HEK293 (cell line): ENCODE results near the gene SLF2.

Experiments used
- CTCF ChIA-PET: fragments of 350-600 bp; formaldehyde crosslinking; extraction: SDS; loops from one replicate; lab custom pipeline; 2021; ENCODE audit warnings: antibody characterized with exemption; lab: Yijun Ruan, JAX
- POLR2A ChIA-PET: fragments of 300-600 bp; formaldehyde crosslinking; extraction: SDS; loops from one replicate; lab custom pipeline; 2020; ENCODE audit warnings: antibody characterized with exemption, inconsistent platforms; lab: Yijun Ruan, JAX
- H3K27ac ChIP-seq: fragments of 200-500 bp; sonication (Bioruptor generic); 2 replicates; pipeline ENCODE4 v1.5.1; 2014; ENCODE audit warnings: low read depth, low read length, control low read depth, inconsistent platforms; ENCODE audit errors: extremely low read depth
- H3K36me3 ChIP-seq, 2 experiments: fragments of 200-500 bp in 1 of 2; sonication (Bioruptor generic) in 1 of 2; 1 replicate in 1 of 2; 2 replicates in 1 of 2; pipeline ENCODE4 v1.5.1; 2014 to 2017; ENCODE audit warnings: inconsistent platforms in 2 of 2, low read length in 2 of 2; ENCODE audit not compliant: control insufficient read depth in 2 of 2, insufficient read depth in 1 of 2
- H3K4me1 ChIP-seq: fragments of 200-500 bp; sonication (Bioruptor generic); 2 replicates; pipeline ENCODE4 v1.5.1; 2014; ENCODE audit warnings: mild to moderate bottlenecking, low read length, inconsistent platforms; ENCODE audit not compliant: control insufficient read depth, insufficient read depth
- H3K4me3 ChIP-seq: 2 replicates; pipeline ENCODE4 v1.5.1; 2011; ENCODE audit warnings: low read depth, mild to moderate bottlenecking, control low read depth, low read length, moderate library complexity
- H3K9me3 ChIP-seq: fragments of 200-500 bp; sonication (Bioruptor generic); 2 replicates; pipeline ENCODE4 v1.5.1; 2014; ENCODE audit warnings: low read depth, low read length, inconsistent platforms; ENCODE audit not compliant: control insufficient read depth, insufficient read depth
- GLI4 ChIP-seq: fragments of 450-650 bp; formaldehyde crosslinking; IDR thresholded peaks from 2 replicates; pipeline ENCODE4 v1.5.1; 2016; ENCODE audit warnings: missing biosample characterization, missing genetic modification characterization
- KLF9 ChIP-seq: fragments of 450-650 bp; formaldehyde crosslinking; IDR thresholded peaks from 2 replicates; pipeline ENCODE4 v1.5.1; 2016; ENCODE audit warnings: missing biosample characterization, missing genetic modification characterization, low read depth
- OVOL3 ChIP-seq: fragments of 450-650 bp; formaldehyde crosslinking; IDR thresholded peaks from 2 replicates; pipeline ENCODE4 v1.5.1; 2016; ENCODE audit warnings: missing biosample characterization, missing genetic modification characterization
- ZNF138 ChIP-seq: fragments of 450-650 bp; formaldehyde crosslinking; IDR thresholded peaks from 2 replicates; pipeline ENCODE4 v1.5.1; 2016; ENCODE audit warnings: missing biosample characterization, missing genetic modification characterization, borderline replicate concordance
- ZNF221 ChIP-seq: fragments of 450-650 bp; formaldehyde crosslinking; IDR thresholded peaks from 2 replicates; pipeline ENCODE4 v1.5.1; 2017; ENCODE audit warnings: missing biosample characterization, missing genetic modification characterization, borderline replicate concordance
- ZNF391 ChIP-seq: fragments of 450-650 bp; formaldehyde crosslinking; IDR thresholded peaks from 2 replicates; pipeline ENCODE4 v1.5.1; 2016; ENCODE audit warnings: low read depth, missing biosample characterization, missing genetic modification characterization, borderline replicate concordance
- ZNF513 ChIP-seq: fragments of 450-650 bp; IDR thresholded peaks from 2 replicates; pipeline ENCODE4 v1.5.1; 2018; ENCODE audit warnings: missing biosample characterization, missing genetic modification characterization
- ZNF624 ChIP-seq: fragments of 450-650 bp; formaldehyde crosslinking; IDR thresholded peaks from 2 replicates; pipeline ENCODE4 v1.5.1; 2017; ENCODE audit warnings: missing biosample characterization, missing genetic modification characterization
- TF ChIP-seq, protein P1 (sequence below): fragments of 450-650 bp; formaldehyde crosslinking; IDR thresholded peaks from 2 replicates; pipeline ENCODE4 v1.5.1; 2016; ENCODE audit warnings: missing biosample characterization, missing genetic modification characterization
- TF ChIP-seq, protein P2 (sequence below): fragments of 450-650 bp; formaldehyde crosslinking; conservative IDR thresholded peaks from 2 replicates; pipeline ENCODE4 v1.5.1; 2016; ENCODE audit warnings: low read depth, missing biosample characterization, missing genetic modification characterization

Gene SLF2

DNA sequence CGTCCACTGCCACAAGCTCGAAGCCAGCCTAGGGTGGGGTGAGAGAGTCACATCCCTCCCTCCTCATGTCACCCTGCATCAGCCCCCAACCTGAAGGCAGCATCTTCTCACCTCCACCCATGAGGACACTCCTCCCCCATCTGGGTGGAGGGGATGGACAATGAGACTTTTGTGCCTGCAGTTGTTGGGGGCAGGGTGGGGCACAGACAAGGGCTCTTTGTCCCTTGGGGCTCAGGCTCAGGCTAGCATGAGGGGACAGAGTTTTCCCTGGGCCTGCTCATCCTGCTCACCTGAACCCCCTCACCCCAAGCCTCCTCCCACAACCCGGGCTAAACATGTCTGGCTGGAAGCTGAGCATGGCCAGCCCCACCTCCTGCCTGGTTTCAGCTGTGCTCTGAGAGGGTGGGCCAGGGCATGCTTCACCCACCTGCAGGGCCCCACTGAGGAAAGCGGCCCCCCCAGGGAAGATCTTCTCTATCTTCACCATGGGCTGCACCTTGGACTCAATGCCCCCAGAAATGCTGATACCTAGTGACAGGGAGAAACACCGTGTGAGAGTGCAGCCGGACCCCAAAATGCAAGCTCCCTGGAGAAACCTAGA, 96.2 kb downstream of the SLF2 start (continued):
- TF ChIP-seq ZNF138 (tag by site-specific recombination) (no peak), KLF9 (tag by site-specific recombination) (no peak), OVOL3 (tag by site-specific recombination) (no peak), ZNF221 (tag by site-specific recombination) (no peak), ZNF513 (no peak), ZNF624 (no peak), ZNF391 (no peak)
- TF ChIP-seq, protein P1, sequence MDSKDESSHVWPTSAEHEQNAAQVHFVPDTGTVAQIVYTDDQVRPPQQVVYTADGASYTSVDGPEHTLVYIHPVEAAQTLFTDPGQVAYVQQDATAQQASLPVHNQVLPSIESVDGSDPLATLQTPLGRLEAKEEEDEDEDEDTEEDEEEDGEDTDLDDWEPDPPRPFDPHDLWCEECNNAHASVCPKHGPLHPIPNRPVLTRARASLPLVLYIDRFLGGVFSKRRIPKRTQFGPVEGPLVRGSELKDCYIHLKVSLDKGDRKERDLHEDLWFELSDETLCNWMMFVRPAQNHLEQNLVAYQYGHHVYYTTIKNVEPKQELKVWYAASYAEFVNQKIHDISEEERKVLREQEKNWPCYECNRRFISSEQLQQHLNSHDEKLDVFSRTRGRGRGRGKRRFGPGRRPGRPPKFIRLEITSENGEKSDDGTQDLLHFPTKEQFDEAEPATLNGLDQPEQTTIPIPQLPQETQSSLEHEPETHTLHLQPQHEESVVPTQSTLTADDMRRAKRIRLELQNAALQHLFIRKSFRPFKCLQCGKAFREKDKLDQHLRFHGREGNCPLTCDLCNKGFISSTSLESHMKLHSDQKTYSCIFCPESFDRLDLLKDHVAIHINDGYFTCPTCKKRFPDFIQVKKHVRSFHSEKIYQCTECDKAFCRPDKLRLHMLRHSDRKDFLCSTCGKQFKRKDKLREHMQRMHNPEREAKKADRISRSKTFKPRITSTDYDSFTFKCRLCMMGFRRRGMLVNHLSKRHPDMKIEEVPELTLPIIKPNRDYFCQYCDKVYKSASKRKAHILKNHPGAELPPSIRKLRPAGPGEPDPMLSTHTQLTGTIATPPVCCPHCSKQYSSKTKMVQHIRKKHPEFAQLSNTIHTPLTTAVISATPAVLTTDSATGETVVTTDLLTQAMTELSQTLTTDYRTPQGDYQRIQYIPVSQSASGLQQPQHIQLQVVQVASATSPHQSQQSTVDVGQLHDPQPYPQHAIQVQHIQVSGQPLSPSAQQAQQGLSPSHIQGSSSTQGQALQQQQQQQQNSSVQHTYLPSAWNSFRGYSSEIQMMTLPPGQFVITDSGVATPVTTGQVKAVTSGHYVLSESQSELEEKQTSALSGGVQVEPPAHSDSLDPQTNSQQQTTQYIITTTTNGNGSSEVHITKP (tag by site-specific recombination), result no peak

DNA sequence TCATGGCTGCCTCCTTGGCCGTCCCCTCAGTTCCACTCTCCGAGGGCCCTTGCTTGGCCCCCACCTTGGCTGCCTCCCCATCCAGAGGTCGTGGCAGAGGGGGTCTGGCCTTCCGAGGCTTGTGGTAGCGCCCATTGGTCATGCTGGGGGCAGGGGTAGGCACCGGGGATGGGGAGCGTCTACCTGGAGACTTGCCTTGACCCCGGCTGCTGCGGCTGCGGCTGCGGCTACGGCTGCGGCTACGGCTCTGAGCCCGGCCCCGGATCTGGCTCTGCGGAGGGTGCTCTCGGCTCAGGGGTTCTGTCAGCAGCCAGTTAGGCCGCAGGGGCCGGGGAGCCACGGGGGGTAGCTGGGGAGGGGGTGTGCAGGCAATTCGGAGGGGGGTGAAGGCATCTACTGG, 97.6 kb downstream of the SLF2 start:
- H3K4me3 ChIP-seq, result no peak overlapping the region
- H3K4me1 ChIP-seq, result peaks cover 4% of the 10 kb centered on the region; the same call in 1 of the 2 replicates
- POLR2A ChIA-PET, result interaction anchor here (0.6 to 2.4 kb wide), 2 partner anchors 12 to 14 kb away, joined by 3 to 7 read pairs; no protein-coding TSS in a partner anchor
- no peak overlapping the region for H3K27ac ChIP-seq
- CTCF ChIA-PET, result interaction anchor here (0.6 to 4.8 kb wide), 7 partner anchors 8 to 72 kb away, joined by 3 to 64 read pairs (median 13); partner anchors contain the start of gene LZTS2
- peaks cover 0 to 24% of the 10 kb centered on the region in 2 experiments; a peak in 1 of 3 replicates for H3K36me3 ChIP-seq
- TF ChIP-seq, protein P2, sequence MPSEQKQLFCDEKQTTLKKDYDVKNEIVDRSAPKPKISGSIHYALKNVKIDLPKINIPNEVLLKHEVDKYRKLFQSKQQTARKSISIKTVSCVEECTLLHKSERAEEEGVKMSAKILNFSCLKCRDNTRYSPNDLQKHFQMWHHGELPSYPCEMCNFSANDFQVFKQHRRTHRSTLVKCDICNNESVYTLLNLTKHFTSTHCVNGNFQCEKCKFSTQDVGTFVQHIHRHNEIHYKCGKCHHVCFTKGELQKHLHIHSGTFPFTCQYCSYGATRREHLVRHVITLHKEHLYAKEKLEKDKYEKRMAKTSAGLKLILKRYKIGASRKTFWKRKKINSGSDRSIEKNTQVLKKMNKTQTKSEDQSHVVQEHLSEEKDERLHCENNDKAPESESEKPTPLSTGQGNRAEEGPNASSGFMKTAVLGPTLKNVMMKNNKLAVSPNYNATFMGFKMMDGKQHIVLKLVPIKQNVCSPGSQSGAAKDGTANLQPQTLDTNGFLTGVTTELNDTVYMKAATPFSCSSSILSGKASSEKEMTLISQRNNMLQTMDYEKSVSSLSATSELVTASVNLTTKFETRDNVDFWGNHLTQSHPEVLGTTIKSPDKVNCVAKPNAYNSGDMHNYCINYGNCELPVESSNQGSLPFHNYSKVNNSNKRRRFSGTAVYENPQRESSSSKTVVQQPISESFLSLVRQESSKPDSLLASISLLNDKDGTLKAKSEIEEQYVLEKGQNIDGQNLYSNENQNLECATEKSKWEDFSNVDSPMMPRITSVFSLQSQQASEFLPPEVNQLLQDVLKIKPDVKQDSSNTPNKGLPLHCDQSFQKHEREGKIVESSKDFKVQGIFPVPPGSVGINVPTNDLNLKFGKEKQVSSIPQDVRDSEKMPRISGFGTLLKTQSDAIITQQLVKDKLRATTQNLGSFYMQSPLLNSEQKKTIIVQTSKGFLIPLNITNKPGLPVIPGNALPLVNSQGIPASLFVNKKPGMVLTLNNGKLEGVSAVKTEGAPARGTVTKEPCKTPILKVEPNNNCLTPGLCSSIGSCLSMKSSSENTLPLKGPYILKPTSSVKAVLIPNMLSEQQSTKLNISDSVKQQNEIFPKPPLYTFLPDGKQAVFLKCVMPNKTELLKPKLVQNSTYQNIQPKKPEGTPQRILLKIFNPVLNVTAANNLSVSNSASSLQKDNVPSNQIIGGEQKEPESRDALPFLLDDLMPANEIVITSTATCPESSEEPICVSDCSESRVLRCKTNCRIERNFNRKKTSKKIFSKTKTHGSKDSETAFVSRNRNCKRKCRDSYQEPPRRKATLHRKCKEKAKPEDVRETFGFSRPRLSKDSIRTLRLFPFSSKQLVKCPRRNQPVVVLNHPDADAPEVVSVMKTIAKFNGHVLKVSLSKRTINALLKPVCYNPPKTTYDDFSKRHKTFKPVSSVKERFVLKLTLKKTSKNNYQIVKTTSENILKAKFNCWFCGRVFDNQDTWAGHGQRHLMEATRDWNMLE (tag by site-specific recombination), result no peak
- no peak for TF ChIP-seq GLI4 (tag by site-specific recombination)
- H3K9me3 ChIP-seq, result no peaks in the 10 kb centered on the region
